Neural progenitor cell (in vitro differentiated cells): Measurements from ENCODE around the gene ZMYND8. TPM values are rescaled to one million over a fixed set of nuclear protein-coding genes. Genes with fewer than 3 reads are reported as not detected.

Experiments used
- DNase-seq: peaks from one replicate; pipeline ENCODE4 v3.0.0-alpha.2; 2016; ENCODE audit warnings: low spot score
- H2AFZ ChIP-seq: fragments of 200-600 bp; sonication (generic); replicated peaks from 2 replicates; pipeline ENCODE4 v1.6.1; 2016; ENCODE audit warnings: antibody characterized with exemption
- H3F3A ChIP-seq: fragments of 200-600 bp; sonication (generic); 2 replicates; pipeline ENCODE4 v1.6.1; 2016; ENCODE audit warnings: antibody characterized with exemption, low read depth
- H3K27ac ChIP-seq: fragments of 200-600 bp; sonication (generic); 2 replicates; pipeline ENCODE4 v1.5.1; 2016; ENCODE audit warnings: mild to moderate bottlenecking
- H3K27me3 ChIP-seq: fragments of 200-600 bp; sonication (generic); 2 replicates; pipeline ENCODE4 v1.6.1; 2016; ENCODE audit warnings: mild to moderate bottlenecking, moderate library complexity
- H3K36me3 ChIP-seq: fragments of 200-600 bp; sonication (generic); 2 replicates; pipeline ENCODE4 v1.5.1; 2016
- H3K4me1 ChIP-seq: fragments of 200-600 bp; sonication (generic); 2 replicates; pipeline ENCODE4 v1.6.1; 2016; ENCODE audit warnings: mixed run types
- H3K4me2 ChIP-seq: fragments of 200-600 bp; sonication (generic); 2 replicates; pipeline ENCODE4 v1.6.1; 2016
- H3K4me3 ChIP-seq: fragments of 200-600 bp; sonication (generic); 2 replicates; pipeline ENCODE4 v1.5.1; 2016
- H3K79me2 ChIP-seq: fragments of 200-600 bp; sonication (generic); 2 replicates; pipeline ENCODE4 v1.6.1; 2016; ENCODE audit warnings: low read depth
- H3K9ac ChIP-seq: fragments of 200-600 bp; sonication (generic); 2 replicates; pipeline ENCODE4 v1.6.1; 2016
- H3K9me3 ChIP-seq: fragments of 200-600 bp; sonication (generic); 2 replicates; pipeline ENCODE4 v1.5.1; 2016; ENCODE audit warnings: low read depth
- H4K20me1 ChIP-seq: fragments of 200-600 bp; sonication (generic); 2 replicates; pipeline ENCODE4 v1.6.1; 2016; ENCODE audit warnings: low read depth
- H3K27ac Mint-ChIP-seq: 3 replicates; pipeline ENCODE4 v1.8.0; 2021; ENCODE audit warnings: mixed read lengths
- H3K27me3 Mint-ChIP-seq: 2 replicates; pipeline ENCODE4 v1.8.0; 2022; ENCODE audit warnings: low read depth, mild to moderate bottlenecking, inconsistent platforms, moderate library complexity, mixed read lengths; ENCODE audit not compliant: insufficient read depth
- H3K36me3 Mint-ChIP-seq: 3 replicates; pipeline ENCODE4 v1.8.0; 2021; ENCODE audit warnings: mixed read lengths
- H3K4me1 Mint-ChIP-seq: 3 replicates; pipeline ENCODE4 v1.8.0; 2021; ENCODE audit warnings: mixed read lengths
- H3K4me3 Mint-ChIP-seq: 3 replicates; pipeline ENCODE4 v1.8.0; 2021; ENCODE audit warnings: mild to moderate bottlenecking, moderate library complexity, mixed read lengths
- H3K9me3 Mint-ChIP-seq: 3 replicates; pipeline ENCODE4 v1.8.0; 2020; ENCODE audit warnings: mixed read lengths
- EZH2 ChIP-seq: fragments of 200-600 bp; sonication (generic); IDR thresholded peaks from 2 replicates; pipeline ENCODE4 v1.6.1; 2017; ENCODE audit warnings: antibody characterized with exemption, mild to moderate bottlenecking, moderate library complexity
- EZH2phosphoT487 ChIP-seq: fragments of 200-600 bp; sonication (generic); IDR thresholded peaks from 2 replicates; pipeline ENCODE4 v1.6.1; 2017; ENCODE audit warnings: antibody characterized with exemption
- microRNA-seq: library from miRNA; unstranded; fragments of <30 nt; microRNA quantifications from one replicate; pipeline ENCODE4, GENCODE V29; 2016
- small RNA-seq: library from RNA; depleted of rRNA; stranded (forward); fragments of <200 nt; gene quantifications from one replicate; pipeline ENCODE3, GENCODE V24; 2015
- total RNA-seq: library from RNA; depleted of rRNA; stranded (reverse); fragments of >200 nt; gene quantifications from 2 replicates; pipeline ENCODE4 v1.2.3, GENCODE V29; 2015; ENCODE audit warnings: low replicate concordance
- TF ChIP-seq, protein P1 (sequence below): fragments of 200-600 bp; sonication (generic); IDR thresholded peaks from 2 replicates; pipeline ENCODE4 v1.5.1; 2017; ENCODE audit warnings: antibody characterized with exemption, mild to moderate bottlenecking

The ZMYND8 gene
- total RNA-seq, 1 donor from 2014 or later, result 59.4 TPM

DNA sequence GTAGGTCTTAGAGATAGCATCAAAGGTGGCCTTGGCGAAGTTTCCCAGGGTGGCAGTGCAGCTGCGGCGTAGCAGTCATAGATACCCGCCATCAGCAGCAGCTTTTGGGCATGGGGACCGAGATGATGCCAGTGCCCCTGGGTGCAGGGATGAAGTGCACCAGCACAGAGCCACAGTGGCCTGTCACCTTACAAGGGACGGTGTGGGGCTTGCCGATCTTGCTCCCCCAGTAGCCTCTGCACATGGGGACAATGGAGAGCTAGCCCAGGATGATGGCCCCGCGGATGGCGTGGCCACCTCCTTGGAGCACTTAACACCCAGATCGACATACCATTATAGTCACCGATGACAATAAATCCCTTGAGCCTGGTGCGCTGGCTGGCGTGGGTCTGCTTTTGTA lies 195.5 kb downstream of the ZMYND8 start:
- no peak for DNase-seq
- Mint-ChIP-seq H3K9me3 (no peaks in the 10 kb centered on the region), H3K27me3 (peaks cover 3% of the 10 kb centered on the region), H3K36me3 (no peaks in the 10 kb centered on the region), H3K4me1 (peaks cover 3% of the 10 kb centered on the region), H3K27ac (no peak overlapping the region), H3K4me3 (no peak overlapping the region)
- no peak overlapping the region for H3K4me3 ChIP-seq
- H3F3A ChIP-seq, result no peaks in the 10 kb centered on the region
- H3K9ac ChIP-seq, result no peak overlapping the region
- H3K27ac ChIP-seq, result no peak overlapping the region
- H3K4me1 ChIP-seq, result no peaks in the 10 kb centered on the region
- TF ChIP-seq, protein P1, sequence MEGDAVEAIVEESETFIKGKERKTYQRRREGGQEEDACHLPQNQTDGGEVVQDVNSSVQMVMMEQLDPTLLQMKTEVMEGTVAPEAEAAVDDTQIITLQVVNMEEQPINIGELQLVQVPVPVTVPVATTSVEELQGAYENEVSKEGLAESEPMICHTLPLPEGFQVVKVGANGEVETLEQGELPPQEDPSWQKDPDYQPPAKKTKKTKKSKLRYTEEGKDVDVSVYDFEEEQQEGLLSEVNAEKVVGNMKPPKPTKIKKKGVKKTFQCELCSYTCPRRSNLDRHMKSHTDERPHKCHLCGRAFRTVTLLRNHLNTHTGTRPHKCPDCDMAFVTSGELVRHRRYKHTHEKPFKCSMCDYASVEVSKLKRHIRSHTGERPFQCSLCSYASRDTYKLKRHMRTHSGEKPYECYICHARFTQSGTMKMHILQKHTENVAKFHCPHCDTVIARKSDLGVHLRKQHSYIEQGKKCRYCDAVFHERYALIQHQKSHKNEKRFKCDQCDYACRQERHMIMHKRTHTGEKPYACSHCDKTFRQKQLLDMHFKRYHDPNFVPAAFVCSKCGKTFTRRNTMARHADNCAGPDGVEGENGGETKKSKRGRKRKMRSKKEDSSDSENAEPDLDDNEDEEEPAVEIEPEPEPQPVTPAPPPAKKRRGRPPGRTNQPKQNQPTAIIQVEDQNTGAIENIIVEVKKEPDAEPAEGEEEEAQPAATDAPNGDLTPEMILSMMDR, result no peak
- TF ChIP-seq EZH2phosphoT487 (no peak), EZH2 (no peak)
- H3K4me2 ChIP-seq, result no peak overlapping the region
- H3K79me2 ChIP-seq, result no peaks in the 10 kb centered on the region
- no peaks in the 10 kb centered on the region for H4K20me1 ChIP-seq
- H3K9me3 ChIP-seq, result no peaks in the 10 kb centered on the region
- H2AFZ ChIP-seq, result no peak overlapping the region
- no peaks in the 10 kb centered on the region for H3K36me3 ChIP-seq
- no peaks in the 10 kb centered on the region for H3K27me3 ChIP-seq

DNA sequence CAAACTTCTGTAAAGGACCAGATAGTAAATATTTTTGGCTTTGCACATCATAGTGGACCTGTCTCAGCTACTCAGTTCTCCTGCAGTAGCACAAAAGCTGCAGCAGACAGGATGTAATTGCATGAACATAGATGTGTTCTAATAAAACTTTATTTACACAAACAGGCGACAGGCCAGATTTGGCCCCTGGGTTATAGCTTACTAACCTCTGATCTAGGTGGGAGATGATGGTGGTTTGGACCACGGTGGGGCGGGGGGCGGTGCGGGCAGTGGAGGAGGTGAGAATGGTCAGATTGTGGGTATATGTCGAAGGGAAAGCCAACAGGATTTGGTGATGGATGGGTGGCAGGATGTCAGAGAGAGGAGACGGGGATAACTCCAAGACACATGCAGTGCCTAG lies 196.3 kb downstream of the ZMYND8 start:
- no peaks in the 10 kb centered on the region for H3K36me3 ChIP-seq

More for the DNA sequence above, 196.3 kb downstream of the ZMYND8 start:
- Histone ChIP-seq H2AFZ (no peak overlapping the region), H3K79me2 (no peaks in the 10 kb centered on the region), H3K27me3 (no peaks in the 10 kb centered on the region), H3K9me3 (no peaks in the 10 kb centered on the region), H3F3A (no peaks in the 10 kb centered on the region), H3K9ac (no peak overlapping the region), H3K4me3 (no peak overlapping the region), H4K20me1 (no peaks in the 10 kb centered on the region), H3K4me1 (no peaks in the 10 kb centered on the region), H3K4me2 (no peak overlapping the region), H3K27ac (no peak overlapping the region)
- no peak for DNase-seq
- H3K27me3 Mint-ChIP-seq, result peaks cover 3% of the 10 kb centered on the region
- H3K27ac Mint-ChIP-seq, result no peak overlapping the region
- TF ChIP-seq, protein P1, result no peak
- TF ChIP-seq EZH2 (no peak), EZH2phosphoT487 (no peak)
- H3K4me3 Mint-ChIP-seq, result no peak overlapping the region
- H3K4me1 Mint-ChIP-seq, result no peaks in the 10 kb centered on the region
- no peaks in the 10 kb centered on the region for H3K36me3 Mint-ChIP-seq
- no peaks in the 10 kb centered on the region for H3K9me3 Mint-ChIP-seq

Small RNA genes lying within 50 kb of the gene (microRNA-seq; reads per million reads assigned to microRNA genes)
- not detected for gene MIR3616

Small RNA genes lying within 50 kb of the gene (small RNA-seq; reads per million reads assigned to genes)
- not detected for gene MIR3616

Other genes starting within 250 kb of the ZMYND8 start
- 45.6 and 64.5 TPM in 2 replicates for gene NCOA3, start 145.2 kb upstream of the ZMYND8 start, total RNA-seq